HG03175 (cell line): ENCODE results near the gene MDC1.

Experiments used
- ATAC-seq: cut with Tn5 transposase; IDR thresholded peaks from one replicate; pipeline ENCODE4 v1.9.1; 2021; ENCODE audit warnings: mild to moderate bottlenecking, moderate library complexity; ENCODE audit not compliant: unreplicated experiment

Gene MDC1

GRCh38 chr6:30707281-30707850 lies 9.7 kb downstream of the MDC1 start:
- no peak for ATAC-seq

DNA sequence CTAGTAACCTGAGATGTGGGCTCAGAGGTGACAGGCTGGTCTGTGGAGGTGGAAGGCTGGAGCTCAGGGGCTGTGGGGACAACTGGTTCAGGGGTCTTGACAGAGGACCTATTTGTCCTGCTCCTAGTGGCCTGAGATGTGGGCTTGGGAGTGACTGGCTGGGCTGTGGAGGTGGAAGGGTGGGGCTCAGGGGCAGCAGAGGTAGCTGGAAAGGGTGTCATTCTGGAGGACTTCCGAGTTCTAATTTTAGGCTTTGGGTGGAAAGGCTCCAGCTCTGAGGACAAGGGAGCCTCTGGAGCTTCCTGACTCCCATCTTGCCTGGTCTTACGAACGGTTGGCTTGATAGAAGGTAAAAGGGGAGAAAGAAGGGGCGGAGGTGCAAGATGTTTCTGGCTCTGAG lies 11.5 kb downstream of the MDC1 start:
- no peak for ATAC-seq

DNA sequence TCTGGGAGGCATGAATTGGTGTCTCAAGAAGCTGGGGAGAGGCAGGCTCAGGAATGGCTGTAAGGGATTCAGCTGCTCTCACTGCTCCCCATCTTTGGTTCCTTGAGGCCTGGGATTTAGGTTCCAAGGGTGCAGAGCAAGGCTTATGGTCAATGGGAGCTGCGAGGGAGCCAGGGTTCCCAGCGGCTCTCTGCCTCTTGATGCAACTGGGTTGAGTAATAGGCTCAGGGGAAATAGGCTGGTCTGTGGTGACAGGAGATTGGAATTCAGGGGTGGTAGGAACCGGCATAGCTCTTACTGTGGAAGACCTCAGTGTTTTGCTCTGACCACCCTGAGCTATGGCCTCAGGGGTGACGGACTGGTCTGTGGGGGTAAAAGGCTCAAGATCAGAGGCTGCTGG lies 13.3 kb downstream of the MDC1 start:
- no peak for ATAC-seq

DNA sequence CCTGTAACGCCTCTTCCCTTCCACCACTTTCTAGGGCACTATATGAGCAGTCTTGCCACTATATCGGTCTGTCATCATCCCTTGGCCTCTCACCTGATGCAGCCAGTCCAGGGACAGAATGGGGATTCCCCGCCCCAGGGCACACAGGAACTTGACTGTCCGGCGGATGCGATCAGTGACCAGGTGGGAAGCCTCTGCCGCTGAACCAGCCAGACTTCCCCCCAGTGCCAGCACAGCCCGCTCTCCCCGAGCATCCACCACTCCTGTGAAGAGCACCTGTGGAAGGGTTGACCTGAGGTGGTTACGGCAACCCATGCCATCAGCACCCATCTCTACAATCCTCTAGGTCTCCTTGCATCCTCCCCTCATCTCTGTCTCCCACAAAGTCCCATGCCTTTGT lies 14.1 kb downstream of the MDC1 start:
- ATAC-seq, result no peak

- no peak for ATAC-seq
Measured at GRCh38 chr6:30700340-30700739, 16.7 kb downstream of the MDC1 start.

DNA sequence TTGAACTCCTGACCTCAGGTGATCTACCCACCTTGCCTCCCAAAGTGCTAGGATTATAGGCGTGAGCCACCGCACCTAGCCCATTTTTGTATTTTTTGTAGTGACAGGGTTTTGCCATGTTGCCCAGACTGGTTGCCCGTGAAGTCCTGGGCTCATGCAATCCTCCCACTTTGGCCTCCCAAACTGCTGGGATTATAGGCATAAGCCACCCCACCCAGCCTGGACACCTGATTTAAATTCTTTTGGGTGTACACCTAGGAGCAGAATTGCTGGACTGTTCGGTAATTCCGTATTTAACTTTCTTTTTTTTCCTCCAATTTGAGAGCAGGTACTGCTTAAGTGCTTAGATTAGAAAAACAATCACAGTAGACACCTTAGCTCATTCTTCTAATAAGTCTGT lies 20.6 kb downstream of the MDC1 start:
- no peak for ATAC-seq

DNA sequence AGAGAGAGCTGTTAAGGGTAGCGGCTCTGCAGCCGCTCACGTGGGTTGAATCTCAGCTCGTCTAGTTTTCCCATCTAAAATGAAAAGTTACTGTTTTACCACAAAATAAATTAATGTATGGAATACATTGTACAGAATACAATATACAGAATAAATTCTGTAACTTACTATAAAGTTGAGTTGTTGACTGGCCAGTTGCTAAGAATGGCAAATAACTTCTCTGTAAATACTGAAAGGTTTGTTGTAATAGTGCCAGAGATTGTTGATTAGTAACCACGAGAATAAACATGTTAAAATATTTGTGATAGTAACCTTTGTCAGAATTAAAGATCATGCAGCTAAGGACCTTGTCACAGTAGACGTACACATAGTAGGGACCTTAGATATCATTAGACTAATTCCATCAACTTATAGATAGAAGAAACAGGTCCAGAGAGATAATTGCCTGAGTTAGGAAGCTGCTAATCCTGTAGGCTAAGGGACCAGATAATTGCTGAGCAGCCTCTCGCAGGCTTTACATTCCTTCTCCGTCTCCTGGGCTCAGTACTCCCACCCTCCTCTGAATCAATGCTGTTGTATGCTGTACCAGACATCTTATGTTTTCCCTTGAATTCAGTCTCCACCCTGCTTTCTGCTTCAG lies 25.8 kb downstream of the MDC1 start:
- no peak for ATAC-seq

DNA sequence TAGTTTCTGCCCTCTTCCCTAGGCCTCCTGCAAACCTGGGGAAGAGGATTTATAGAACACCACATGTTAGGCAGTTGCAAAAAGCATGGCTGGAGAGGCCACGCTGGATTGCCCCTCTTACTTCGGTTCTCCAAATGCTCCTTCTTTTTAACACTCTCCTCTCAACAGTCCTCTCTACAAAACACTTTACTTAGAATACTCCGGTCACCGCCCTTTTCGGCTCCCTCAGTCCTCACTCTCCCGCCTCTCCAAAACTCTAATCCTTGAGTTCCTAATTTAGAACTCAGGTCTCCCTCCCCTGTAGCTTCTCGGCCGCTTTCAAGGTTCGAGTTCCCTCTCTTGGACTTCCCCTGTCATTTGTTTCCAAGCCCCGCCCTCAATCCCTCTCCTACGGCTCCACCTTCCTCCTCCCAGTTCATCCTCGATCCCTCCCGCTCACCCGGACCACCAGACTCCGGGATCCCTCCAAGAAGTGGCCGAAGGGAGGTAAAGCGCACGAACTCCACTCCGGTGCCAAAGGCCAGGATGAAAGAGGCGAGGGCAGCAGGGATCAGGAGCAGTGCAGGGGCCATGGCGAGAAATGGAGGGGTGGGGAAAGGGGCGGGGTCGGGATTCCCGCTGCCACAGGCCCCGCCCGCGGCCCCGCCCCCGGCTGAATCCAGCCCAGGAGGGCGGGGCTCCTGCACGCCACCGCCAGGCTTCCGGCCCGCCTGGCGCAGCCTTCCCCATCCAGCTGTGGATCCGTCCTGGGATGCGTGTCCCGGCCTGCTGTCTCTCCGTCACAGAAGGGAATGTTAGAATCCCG lies 26.5 kb downstream of the MDC1 start, which contains the start of gene NRM:
Gene NRM (minus strand): TSS at position 582 of the 805 bp plus-strand sequence. CDS start 10 bp downstream, at position 572.
- no peak for ATAC-seq

- no peak for ATAC-seq
Measured at GRCh38 chr6:30689985-30690384, 27.1 kb downstream of the MDC1 start.

GRCh38 chr6:30689022-30689865 lies 27.8 kb downstream of the MDC1 start:
- no peak for ATAC-seq

- no peak for ATAC-seq
Measured at GRCh38 chr6:30688569-30688968, 28.5 kb downstream of the MDC1 start.

- ATAC-seq, result no peak
Measured at GRCh38 chr6:30687659-30688431, 29.2 kb downstream of the MDC1 start.

- ATAC-seq, result peak; percentile 51
Measured at GRCh38 chr6:30686908-30687658, 30.0 kb downstream of the MDC1 start.

GRCh38 chr6:30686009-30686907 lies 30.8 kb downstream of the MDC1 start, which contains the start of gene PPP1R18:
Gene PPP1R18 (minus strand): TSS chr6:30686645. CDS start chr6:30686018, 627 bp downstream.
- ATAC-seq, result no peak

- ATAC-seq, result no peak
Measured at GRCh38 chr6:30685157-30686008, 31.7 kb downstream of the MDC1 start.

GRCh38 chr6:30684386-30685156 lies 32.5 kb downstream of the MDC1 start:
- ATAC-seq, result no peak

- ATAC-seq, result no peak
Measured at GRCh38 chr6:30683980-30684338, 33.1 kb downstream of the MDC1 start.
